ENCODE results near the gene GMPPA. TPM values are rescaled to one million over a fixed set of nuclear protein-coding genes. Genes with fewer than 3 reads are reported as not detected.

Gene GMPPA
- total RNA-seq, 1 experiment from 2014 or later, result 78.1 TPM

- ChIA-PET CTCF (no interaction called here), POLR2A (ENCODE audit: unreplicated experiment) (no interaction called here)
- Histone ChIP-seq H3F3A (ENCODE audit: low read length, unreplicated experiment) (no peaks in the 10 kb centered on the region), H3K4me3 (ENCODE audit: low read length) (no peak overlapping the region), H4K20me1 (ENCODE audit: low read length) (no peaks in the 10 kb centered on the region), H3K4me1 (ENCODE audit: insufficient read depth, low read length) (peaks cover 6% of the 10 kb centered on the region), H2AFZ (ENCODE audit: low read length) (no peak overlapping the region), H3K9me3 (ENCODE audit: low read length) (no peaks in the 10 kb centered on the region), H3K9ac (ENCODE audit: low read length) (no peak overlapping the region), H3K27me3 (ENCODE audit: low read length) (peaks cover 10% of the 10 kb centered on the region), H3K9me2 (replicated peaks; ENCODE audit: low read length) (no peaks in the 10 kb centered on the region), H3K4me2 (ENCODE audit: low read length) (no peak overlapping the region), H3K36me3 (ENCODE audit: low read depth, low read length) (no peaks in the 10 kb centered on the region), H3K79me2 (ENCODE audit: low read length) (no peaks in the 10 kb centered on the region), H3K27ac (ENCODE audit: low read length) (no peak overlapping the region)
- DNase-seq (no peak), ATAC-seq (no peak)
- intact Hi-C loops (cut with micrococcal nuclease), result no loop called here
- no peak for TF ChIP-seq EZH2 (IDR thresholded peaks at IDR 0.05; ENCODE audit: low read length, unreplicated experiment)
- TF ChIP-seq EZH2phosphoT487 (IDR thresholded peaks at IDR 0.05; ENCODE audit: borderline replicate concordance, low read length), result no peak
- TF ChIP-seq CTCF (conservative IDR thresholded peaks at IDR 0.05; ENCODE audit: low read depth, low read length), result no peak
- BruUV-seq (replicated peaks), result no TSS peak
Measured at GRCh38 chr2:219526320-219527075, 27.8 kb downstream of the GMPPA start.

- peaks cover 10% of the 10 kb centered on the region for H3K27me3 ChIP-seq (ENCODE audit: low read length)
- no peak overlapping the region for H2AFZ ChIP-seq (ENCODE audit: low read length)
- DNase-seq (no peak), ATAC-seq (peak; percentile 59)
- no peaks in the 10 kb centered on the region for H3K36me3 ChIP-seq (ENCODE audit: low read depth, low read length)
- BruUV-seq (replicated peaks), result no TSS peak
- no peaks in the 10 kb centered on the region for H3K79me2 ChIP-seq (ENCODE audit: low read length)
- no peaks in the 10 kb centered on the region for H4K20me1 ChIP-seq (ENCODE audit: low read length)
- H3K9ac ChIP-seq (ENCODE audit: low read length), result no peak overlapping the region
- intact Hi-C loops (cut with micrococcal nuclease), result no loop called here
- H3K4me3 ChIP-seq (ENCODE audit: low read length), result no peak overlapping the region
- H3K27ac ChIP-seq (ENCODE audit: low read length), result no peak overlapping the region
- H3F3A ChIP-seq (ENCODE audit: low read length, unreplicated experiment), result no peaks in the 10 kb centered on the region
- POLR2A ChIA-PET (ENCODE audit: unreplicated experiment), result no interaction called here
- no peak overlapping the region for H3K4me2 ChIP-seq (ENCODE audit: low read length)
- TF ChIP-seq EZH2 (IDR thresholded peaks at IDR 0.05; ENCODE audit: low read length, unreplicated experiment) (no peak), EZH2phosphoT487 (IDR thresholded peaks at IDR 0.05; ENCODE audit: borderline replicate concordance, low read length) (no peak), CTCF (conservative IDR thresholded peaks at IDR 0.05; ENCODE audit: low read depth, low read length) (no peak)
- CTCF ChIA-PET, result interaction anchor here (1.1 to 1.5 kb wide), 2 partner anchors 19 to 32 kb away, joined by 3 to 7 read pairs; no protein-coding TSS in a partner anchor
- no peaks in the 10 kb centered on the region for H3K9me2 ChIP-seq (replicated peaks; ENCODE audit: low read length)
- no peaks in the 10 kb centered on the region for H3K9me3 ChIP-seq (ENCODE audit: low read length)
- peaks cover under 1% of the 10 kb centered on the region for H3K4me1 ChIP-seq (ENCODE audit: insufficient read depth, low read length)
Measured at GRCh38 chr2:219527076-219527394, 28.3 kb downstream of the GMPPA start.

GRCh38 chr2:219527472-219527871 is 28.8 kb downstream of the GMPPA start:
- Histone ChIP-seq H3K27ac (ENCODE audit: low read length) (no peak overlapping the region), H3K9me2 (replicated peaks; ENCODE audit: low read length) (no peaks in the 10 kb centered on the region), H3K79me2 (ENCODE audit: low read length) (no peaks in the 10 kb centered on the region), H2AFZ (ENCODE audit: low read length) (no peak overlapping the region), H3K4me3 (ENCODE audit: low read length) (no peak overlapping the region), H3K4me2 (ENCODE audit: low read length) (no peak overlapping the region), H4K20me1 (ENCODE audit: low read length) (no peaks in the 10 kb centered on the region), H3K27me3 (ENCODE audit: low read length) (peaks cover 10% of the 10 kb centered on the region), H3K9ac (ENCODE audit: low read length) (no peak overlapping the region), H3K4me1 (ENCODE audit: insufficient read depth, low read length) (no peaks in the 10 kb centered on the region), H3F3A (ENCODE audit: low read length, unreplicated experiment) (no peaks in the 10 kb centered on the region), H3K36me3 (ENCODE audit: low read depth, low read length) (no peaks in the 10 kb centered on the region), H3K9me3 (ENCODE audit: low read length) (no peaks in the 10 kb centered on the region)
- no peak for ATAC-seq
- ChIA-PET CTCF (interaction anchor here (0.6 to 1.5 kb wide), 3 partner anchors 16 to 32 kb away, joined by 3 to 7 read pairs (median 4); no protein-coding TSS in a partner anchor), POLR2A (ENCODE audit: unreplicated experiment) (no interaction called here)
- intact Hi-C loops (cut with micrococcal nuclease), result no loop called here
- DNase-seq, result no peak
- no TSS peak for BruUV-seq (replicated peaks)
- TF ChIP-seq EZH2phosphoT487 (IDR thresholded peaks at IDR 0.05; ENCODE audit: borderline replicate concordance, low read length) (no peak), EZH2 (IDR thresholded peaks at IDR 0.05; ENCODE audit: low read length, unreplicated experiment) (no peak), CTCF (conservative IDR thresholded peaks at IDR 0.05; ENCODE audit: low read depth, low read length) (no peak)

Measured in PC-3 (cell line).